ENCODE data around the gene PLA2G4E.

DNA sequence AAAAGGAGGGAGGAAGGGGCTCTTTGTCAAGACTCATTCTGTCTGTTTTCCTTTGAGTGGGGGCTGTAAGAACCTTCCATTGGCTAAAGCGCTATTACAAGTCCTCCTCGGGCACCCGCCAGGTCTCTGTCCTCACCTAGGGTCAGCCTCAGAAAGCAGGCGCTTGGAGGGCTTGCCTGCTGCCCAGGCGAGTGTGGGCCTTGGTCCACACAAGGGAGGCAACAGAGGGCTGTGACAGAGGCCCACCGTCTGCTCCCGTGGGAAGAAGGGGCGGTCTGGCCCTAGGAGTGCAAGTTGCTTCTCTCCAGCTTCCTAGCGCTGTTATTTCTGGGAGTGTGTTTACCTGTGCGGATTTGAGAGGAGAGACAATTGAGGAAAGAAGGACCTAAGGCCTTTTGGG is 24.5 kb downstream of the PLA2G4E start:
- TF ChIP-seq EHF (CRISPR knock-in tag; IDR thresholded peaks at IDR 0.05) (no peak), POLR2A (IDR thresholded peaks at IDR 0.05; ENCODE audit: low read length) (no peak), CEBPB (IDR thresholded peaks at IDR 0.05) (no peak), CTCF (IDR thresholded peaks at IDR 0.05) (no peak), SREBF2 (IDR thresholded peaks at IDR 0.05) (no peak)
- TF ChIP-seq, protein P1, sequence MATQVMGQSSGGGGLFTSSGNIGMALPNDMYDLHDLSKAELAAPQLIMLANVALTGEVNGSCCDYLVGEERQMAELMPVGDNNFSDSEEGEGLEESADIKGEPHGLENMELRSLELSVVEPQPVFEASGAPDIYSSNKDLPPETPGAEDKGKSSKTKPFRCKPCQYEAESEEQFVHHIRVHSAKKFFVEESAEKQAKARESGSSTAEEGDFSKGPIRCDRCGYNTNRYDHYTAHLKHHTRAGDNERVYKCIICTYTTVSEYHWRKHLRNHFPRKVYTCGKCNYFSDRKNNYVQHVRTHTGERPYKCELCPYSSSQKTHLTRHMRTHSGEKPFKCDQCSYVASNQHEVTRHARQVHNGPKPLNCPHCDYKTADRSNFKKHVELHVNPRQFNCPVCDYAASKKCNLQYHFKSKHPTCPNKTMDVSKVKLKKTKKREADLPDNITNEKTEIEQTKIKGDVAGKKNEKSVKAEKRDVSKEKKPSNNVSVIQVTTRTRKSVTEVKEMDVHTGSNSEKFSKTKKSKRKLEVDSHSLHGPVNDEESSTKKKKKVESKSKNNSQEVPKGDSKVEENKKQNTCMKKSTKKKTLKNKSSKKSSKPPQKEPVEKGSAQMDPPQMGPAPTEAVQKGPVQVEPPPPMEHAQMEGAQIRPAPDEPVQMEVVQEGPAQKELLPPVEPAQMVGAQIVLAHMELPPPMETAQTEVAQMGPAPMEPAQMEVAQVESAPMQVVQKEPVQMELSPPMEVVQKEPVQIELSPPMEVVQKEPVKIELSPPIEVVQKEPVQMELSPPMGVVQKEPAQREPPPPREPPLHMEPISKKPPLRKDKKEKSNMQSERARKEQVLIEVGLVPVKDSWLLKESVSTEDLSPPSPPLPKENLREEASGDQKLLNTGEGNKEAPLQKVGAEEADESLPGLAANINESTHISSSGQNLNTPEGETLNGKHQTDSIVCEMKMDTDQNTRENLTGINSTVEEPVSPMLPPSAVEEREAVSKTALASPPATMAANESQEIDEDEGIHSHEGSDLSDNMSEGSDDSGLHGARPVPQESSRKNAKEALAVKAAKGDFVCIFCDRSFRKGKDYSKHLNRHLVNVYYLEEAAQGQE (IDR thresholded peaks at IDR 0.05): no peak
